Measurements from ENCODE around the gene LBR. TPM values are rescaled to one million over a fixed set of nuclear protein-coding genes. Genes with fewer than 3 reads are reported as not detected.

LBR gene
- total RNA-seq, 1 donor from 2014 or later = 56.4 TPM

- no peak for TF ChIP-seq CTCF (IDR thresholded peaks at IDR 0.05)
- no peaks in the 10 kb centered on the region for H3K36me3 ChIP-seq
- intact Hi-C loops (cut with DNase I) = no loop called here
- no peak overlapping the region for H3K27ac ChIP-seq
- H3K4me1 ChIP-seq = peaks cover 31% of the 10 kb centered on the region
- no peak overlapping the region for H3K4me3 ChIP-seq
- ATAC-seq (no peak), DNase-seq (no peak)
- no peaks in the 10 kb centered on the region for H3K9me3 ChIP-seq
- H3K27me3 ChIP-seq (ENCODE audit: low read depth) = no peaks in the 10 kb centered on the region
These were observed 33.9 kb upstream of the LBR start for GRCh38 chr1:225461533-225462428.

GRCh38 chr1:225460737-225461532, 33.1 kb upstream of the LBR start:
- Histone ChIP-seq H3K27ac (no peak overlapping the region), H3K36me3 (no peaks in the 10 kb centered on the region), H3K4me1 (peaks cover 28% of the 10 kb centered on the region), H3K27me3 (ENCODE audit: low read depth) (no peaks in the 10 kb centered on the region), H3K4me3 (no peak overlapping the region), H3K9me3 (no peaks in the 10 kb centered on the region)
- intact Hi-C loops (cut with DNase I) = no loop called here
- TF ChIP-seq CTCF (IDR thresholded peaks at IDR 0.05) = no peak
- DNase-seq (no peak), ATAC-seq (peak; percentile 6 to 37)

- H3K9me3 ChIP-seq = no peaks in the 10 kb centered on the region
- no peak overlapping the region for H3K4me3 ChIP-seq
- no peak overlapping the region for H3K27ac ChIP-seq
- no peaks in the 10 kb centered on the region for H3K36me3 ChIP-seq
- H3K27me3 ChIP-seq (ENCODE audit: low read depth) = no peaks in the 10 kb centered on the region
- no peak for DNase-seq
- no peak for TF ChIP-seq CTCF (IDR thresholded peaks at IDR 0.05)
- ATAC-seq = no peak
- intact Hi-C loops (cut with DNase I) = no loop called here
- peaks cover 31% of the 10 kb centered on the region for H3K4me1 ChIP-seq
These were observed 32.3 kb upstream of the LBR start for GRCh38 chr1:225460021-225460736.

GRCh38 chr1:225458222-225458631, 30.4 kb upstream of the LBR start:
- Histone ChIP-seq H3K36me3 (no peaks in the 10 kb centered on the region), H3K9me3 (no peaks in the 10 kb centered on the region), H3K27ac (no peak overlapping the region), H3K4me1 (peaks cover 39% of the 10 kb centered on the region), H3K27me3 (ENCODE audit: low read depth) (no peaks in the 10 kb centered on the region), H3K4me3 (no peak overlapping the region)
- no peak for TF ChIP-seq CTCF (IDR thresholded peaks at IDR 0.05)
- ATAC-seq = peak; percentile 22 to 30
- intact Hi-C loops (cut with DNase I) = no loop called here
- DNase-seq = no peak

GRCh38 chr1:225454733-225455132, 26.9 kb upstream of the LBR start:
- Histone ChIP-seq H3K36me3 (no peaks in the 10 kb centered on the region), H3K4me1 (peaks cover 23% of the 10 kb centered on the region), H3K27ac (peak overlapping the region; percentile 18), H3K27me3 (ENCODE audit: low read depth) (no peaks in the 10 kb centered on the region), H3K9me3 (no peaks in the 10 kb centered on the region), H3K4me3 (no peak overlapping the region)
- ATAC-seq (peak; percentile 74 to 77), DNase-seq (no peak)
- intact Hi-C loops (cut with DNase I) = no loop called here
- no peak for TF ChIP-seq CTCF (IDR thresholded peaks at IDR 0.05)

Measured in lower lobe of right lung (tissue), 2 donors.